ENCODE results near the gene RASA3.

Gene RASA3

DNA sequence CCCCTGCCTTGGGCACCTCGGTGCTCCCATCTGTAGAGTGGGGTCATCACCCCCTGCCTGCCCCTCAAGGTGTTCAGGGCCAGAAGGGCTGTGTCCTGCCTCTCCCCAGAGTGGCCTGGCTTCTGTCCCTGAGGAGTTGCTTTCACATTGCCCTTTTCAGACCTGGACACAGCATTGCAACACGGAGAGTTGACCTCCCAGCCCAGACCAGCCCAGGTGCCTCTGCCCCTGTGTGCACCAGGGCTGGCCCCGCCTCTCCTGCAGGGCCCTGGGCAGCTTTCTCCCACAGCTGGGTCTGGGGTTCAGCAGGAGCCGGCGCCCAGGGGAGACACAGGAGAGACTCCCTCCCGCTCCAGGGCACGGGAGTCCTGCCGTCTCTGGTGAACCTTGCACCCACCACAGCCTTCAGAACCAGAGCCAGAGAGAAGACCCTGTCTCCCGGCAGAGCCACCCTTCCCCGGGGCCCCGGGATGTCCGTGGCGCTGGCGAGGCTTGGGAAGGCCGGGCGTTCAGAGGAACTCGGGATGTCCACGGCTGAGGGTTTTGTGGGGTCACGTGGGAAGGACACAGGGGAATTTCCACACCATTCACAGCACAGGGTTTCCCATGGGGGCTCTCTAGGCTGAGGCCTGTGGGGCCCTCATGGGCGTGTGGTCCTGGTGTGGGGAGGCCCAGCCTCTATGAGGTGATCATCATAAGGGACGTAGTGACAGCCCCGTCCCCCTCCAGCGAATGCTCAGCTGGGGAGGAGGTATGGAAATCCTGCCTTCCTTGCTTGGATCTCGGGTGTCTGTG lies 181.8 kb downstream of the RASA3 start:
- TF ChIP-seq, protein P1, sequence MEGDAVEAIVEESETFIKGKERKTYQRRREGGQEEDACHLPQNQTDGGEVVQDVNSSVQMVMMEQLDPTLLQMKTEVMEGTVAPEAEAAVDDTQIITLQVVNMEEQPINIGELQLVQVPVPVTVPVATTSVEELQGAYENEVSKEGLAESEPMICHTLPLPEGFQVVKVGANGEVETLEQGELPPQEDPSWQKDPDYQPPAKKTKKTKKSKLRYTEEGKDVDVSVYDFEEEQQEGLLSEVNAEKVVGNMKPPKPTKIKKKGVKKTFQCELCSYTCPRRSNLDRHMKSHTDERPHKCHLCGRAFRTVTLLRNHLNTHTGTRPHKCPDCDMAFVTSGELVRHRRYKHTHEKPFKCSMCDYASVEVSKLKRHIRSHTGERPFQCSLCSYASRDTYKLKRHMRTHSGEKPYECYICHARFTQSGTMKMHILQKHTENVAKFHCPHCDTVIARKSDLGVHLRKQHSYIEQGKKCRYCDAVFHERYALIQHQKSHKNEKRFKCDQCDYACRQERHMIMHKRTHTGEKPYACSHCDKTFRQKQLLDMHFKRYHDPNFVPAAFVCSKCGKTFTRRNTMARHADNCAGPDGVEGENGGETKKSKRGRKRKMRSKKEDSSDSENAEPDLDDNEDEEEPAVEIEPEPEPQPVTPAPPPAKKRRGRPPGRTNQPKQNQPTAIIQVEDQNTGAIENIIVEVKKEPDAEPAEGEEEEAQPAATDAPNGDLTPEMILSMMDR (IDR thresholded peaks at IDR 0.05; ENCODE audit: low read depth, low read length) = no peak
- in situ Hi-C loops (cut with HindIII; ENCODE audit: low sequenced_read_pairs) = no loop called here
- no peak overlapping the region for H3K4me3 ChIP-seq (ENCODE audit: low read depth, low read length)
- DNase-seq (ENCODE audit: low read depth, low spot score) = no peak

GRCh38 chr13:113949546-113949945 lies 182.9 kb downstream of the RASA3 start:
- H3K4me3 ChIP-seq (ENCODE audit: low read depth, low read length) = no peak overlapping the region
- DNase-seq (ENCODE audit: low read depth, low spot score) = no peak
- in situ Hi-C loops (cut with HindIII; ENCODE audit: low sequenced_read_pairs) = no loop called here
- TF ChIP-seq, protein P1 (IDR thresholded peaks at IDR 0.05; ENCODE audit: low read depth, low read length) = no peak

GRCh38 chr13:113948034-113948742 lies 184.2 kb downstream of the RASA3 start:
- TF ChIP-seq, protein P1 (IDR thresholded peaks at IDR 0.05; ENCODE audit: low read depth, low read length) = no peak

GRCh38 chr13:113947311-113948033 lies 185.0 kb downstream of the RASA3 start:
- no peak for DNase-seq (ENCODE audit: low read depth, low spot score)
- in situ Hi-C loops (cut with HindIII; ENCODE audit: low sequenced_read_pairs) = no loop called here

More at GRCh38 chr13:113948034-113948742, 184.2 kb downstream of the RASA3 start:
- no peak for DNase-seq (ENCODE audit: low read depth, low spot score)
- H3K4me3 ChIP-seq (ENCODE audit: low read depth, low read length) = no peak overlapping the region
- in situ Hi-C loops (cut with HindIII; ENCODE audit: low sequenced_read_pairs) = no loop called here

DNA sequence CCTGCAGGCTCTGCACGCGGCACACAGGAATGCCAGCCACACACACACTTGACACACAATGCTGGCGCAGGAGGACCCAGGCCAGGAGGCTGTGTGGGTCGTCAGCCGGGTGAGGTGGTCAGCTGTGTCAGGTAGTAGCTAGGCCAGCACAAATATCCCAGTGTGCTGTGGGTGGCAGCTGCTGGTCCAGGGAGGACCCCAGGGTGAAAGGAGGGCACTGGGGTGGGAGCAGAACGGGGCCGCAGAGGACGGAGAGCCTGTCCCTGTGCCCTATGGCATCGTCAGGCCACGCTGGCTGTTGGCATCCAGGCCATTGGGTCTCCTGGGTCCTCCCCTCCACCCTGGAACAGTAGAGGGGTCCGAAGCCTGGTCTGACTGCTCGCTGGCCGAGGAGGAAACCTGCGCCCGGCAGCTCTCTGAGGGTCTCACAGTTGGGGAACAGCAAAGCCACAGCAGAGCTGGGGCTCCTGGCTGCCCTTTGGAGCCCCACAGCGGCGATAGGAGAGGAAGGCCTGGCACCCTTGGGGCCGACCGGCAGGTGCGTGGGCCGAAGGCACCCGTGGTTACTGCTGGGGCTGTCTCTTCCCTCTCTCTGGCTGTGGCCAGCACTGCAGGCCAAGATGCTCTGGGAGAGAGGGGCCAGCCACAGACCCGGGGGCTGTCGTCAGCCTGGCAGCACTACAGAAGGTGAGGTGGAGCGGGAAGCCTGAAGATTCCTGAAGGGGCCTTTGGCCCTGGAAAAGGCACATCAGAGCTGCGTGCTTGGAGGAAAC lies 185.8 kb downstream of the RASA3 start:
- TF ChIP-seq, protein P1 (IDR thresholded peaks at IDR 0.05; ENCODE audit: low read depth, low read length) = no peak
- in situ Hi-C loops (cut with HindIII; ENCODE audit: low sequenced_read_pairs) = no loop called here
- H3K4me3 ChIP-seq (ENCODE audit: low read depth, low read length) = no peak overlapping the region
- no peak for DNase-seq (ENCODE audit: low read depth, low spot score)

More at GRCh38 chr13:113947311-113948033, 185.0 kb downstream of the RASA3 start:
- TF ChIP-seq, protein P1 (IDR thresholded peaks at IDR 0.05; ENCODE audit: low read depth, low read length) = peak; percentile 59
- H3K4me3 ChIP-seq (ENCODE audit: low read depth, low read length) = no peak overlapping the region

Measured in astrocyte of the spinal cord (primary cell).